WERI-Rb-1 (cell line): ENCODE measurements around the gene CMIP.

Experiments
- DNase-seq: peaks from one replicate; pipeline ENCODE4 v3.0.0-alpha.2; 2020
- H3K27ac ChIP-seq: fragments of 250-450 bp; sonication (Bioruptor Pico); 2 replicates; pipeline ENCODE4 v1.5.1; 2020; ENCODE audit warnings: mild to moderate bottlenecking, moderate library complexity
- H3K27me3 ChIP-seq: fragments of 250-450 bp; sonication (Bioruptor Pico); 2 replicates; pipeline ENCODE4 v1.5.1; 2021; ENCODE audit warnings: mild to moderate bottlenecking, low read depth, moderate library complexity; ENCODE audit not compliant: insufficient read depth, severe bottlenecking
- H3K36me3 ChIP-seq: fragments of 250-450 bp; sonication (Bioruptor Pico); 2 replicates; pipeline ENCODE4 v1.5.1; 2020; ENCODE audit warnings: mild to moderate bottlenecking, moderate library complexity
- H3K4me3 ChIP-seq: 2 replicates; pipeline ENCODE4 v1.5.1; 2011; ENCODE audit warnings: low read depth, mild to moderate bottlenecking, control low read depth, low read length
- H3K9me3 ChIP-seq: fragments of 250-450 bp; sonication (Bioruptor Pico); 2 replicates; pipeline ENCODE4 v1.5.1; 2021; ENCODE audit warnings: mild to moderate bottlenecking, moderate library complexity; ENCODE audit not compliant: severe bottlenecking
- TF ChIP-seq, protein P1 (sequence below): IDR thresholded peaks from 2 replicates; pipeline ENCODE4 v1.5.1; 2011; ENCODE audit warnings: low read depth, mild to moderate bottlenecking, control low read depth, inconsistent platforms, low read length

CMIP gene

DNA sequence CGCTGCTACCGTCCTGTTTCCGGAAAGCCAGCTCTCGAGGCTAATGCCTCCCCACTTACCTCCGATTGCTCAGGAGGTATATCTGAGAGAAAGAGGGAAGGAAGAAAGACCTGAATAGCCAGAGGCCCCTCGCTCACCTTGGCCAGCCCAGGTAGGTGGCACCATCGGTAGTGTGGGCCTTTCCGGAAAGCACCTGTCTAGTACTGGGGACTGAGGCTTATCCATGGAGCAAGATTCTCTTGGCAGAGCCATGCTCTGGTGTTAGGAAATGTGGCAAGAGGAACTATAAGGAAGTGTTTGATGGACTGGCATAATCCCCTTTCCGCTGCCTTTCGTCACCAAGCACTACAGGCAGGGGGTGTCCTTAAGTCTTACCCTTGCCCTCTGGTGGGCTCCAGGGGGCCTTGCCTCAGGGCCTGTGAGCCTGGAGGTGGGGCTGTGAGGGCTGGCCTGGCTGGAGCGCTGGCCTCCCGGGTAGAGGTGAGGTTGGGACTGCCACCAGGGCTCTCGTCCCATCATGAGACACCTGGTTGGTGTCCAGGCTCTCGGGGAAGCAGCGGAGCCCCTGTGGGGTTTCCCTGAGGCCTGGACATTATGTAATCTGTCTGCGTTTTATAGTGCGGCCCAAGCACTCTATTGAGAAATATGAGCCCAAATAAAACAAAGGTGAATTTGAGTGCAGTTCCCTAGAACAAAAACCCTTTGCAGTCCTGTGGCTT, 2.9 kb downstream of the CMIP start:
- Histone ChIP-seq H3K9me3 (no peaks in the 10 kb centered on the region), H3K4me3 (no peak overlapping the region), H3K36me3 (no peaks in the 10 kb centered on the region), H3K27ac (no peak overlapping the region), H3K27me3 (no peaks in the 10 kb centered on the region)
- no peak for DNase-seq
- TF ChIP-seq, protein P1, sequence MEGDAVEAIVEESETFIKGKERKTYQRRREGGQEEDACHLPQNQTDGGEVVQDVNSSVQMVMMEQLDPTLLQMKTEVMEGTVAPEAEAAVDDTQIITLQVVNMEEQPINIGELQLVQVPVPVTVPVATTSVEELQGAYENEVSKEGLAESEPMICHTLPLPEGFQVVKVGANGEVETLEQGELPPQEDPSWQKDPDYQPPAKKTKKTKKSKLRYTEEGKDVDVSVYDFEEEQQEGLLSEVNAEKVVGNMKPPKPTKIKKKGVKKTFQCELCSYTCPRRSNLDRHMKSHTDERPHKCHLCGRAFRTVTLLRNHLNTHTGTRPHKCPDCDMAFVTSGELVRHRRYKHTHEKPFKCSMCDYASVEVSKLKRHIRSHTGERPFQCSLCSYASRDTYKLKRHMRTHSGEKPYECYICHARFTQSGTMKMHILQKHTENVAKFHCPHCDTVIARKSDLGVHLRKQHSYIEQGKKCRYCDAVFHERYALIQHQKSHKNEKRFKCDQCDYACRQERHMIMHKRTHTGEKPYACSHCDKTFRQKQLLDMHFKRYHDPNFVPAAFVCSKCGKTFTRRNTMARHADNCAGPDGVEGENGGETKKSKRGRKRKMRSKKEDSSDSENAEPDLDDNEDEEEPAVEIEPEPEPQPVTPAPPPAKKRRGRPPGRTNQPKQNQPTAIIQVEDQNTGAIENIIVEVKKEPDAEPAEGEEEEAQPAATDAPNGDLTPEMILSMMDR = no peak

GRCh38 chr16:81448154-81449131, 3.8 kb downstream of the CMIP start:
- H3K36me3 ChIP-seq = no peaks in the 10 kb centered on the region
- no peak for DNase-seq
- no peak overlapping the region for H3K4me3 ChIP-seq
- TF ChIP-seq, protein P1 = no peak
- H3K9me3 ChIP-seq = no peaks in the 10 kb centered on the region
- H3K27me3 ChIP-seq = no peaks in the 10 kb centered on the region
- H3K27ac ChIP-seq = no peak overlapping the region

DNA sequence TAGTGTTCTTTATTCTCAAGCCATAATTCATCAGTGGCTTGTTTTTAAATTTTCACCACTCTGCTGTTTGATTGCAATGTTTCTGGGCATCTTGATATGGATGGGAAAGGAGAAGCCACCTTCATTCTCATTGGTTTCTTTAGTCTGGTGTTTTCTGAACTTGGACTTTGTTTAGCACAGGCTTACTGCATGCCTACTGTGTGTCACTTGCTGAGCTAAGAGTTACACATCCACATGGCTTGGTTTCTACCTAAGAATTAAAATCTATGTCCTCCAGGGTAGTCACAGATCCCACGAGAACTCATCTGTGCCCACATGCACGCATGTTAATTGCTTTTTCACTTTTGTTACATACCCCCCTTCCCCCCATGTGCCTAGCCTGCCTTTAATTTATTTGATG, 4.6 kb downstream of the CMIP start:
- Histone ChIP-seq H3K27ac (no peak overlapping the region), H3K36me3 (no peaks in the 10 kb centered on the region)

DNA sequence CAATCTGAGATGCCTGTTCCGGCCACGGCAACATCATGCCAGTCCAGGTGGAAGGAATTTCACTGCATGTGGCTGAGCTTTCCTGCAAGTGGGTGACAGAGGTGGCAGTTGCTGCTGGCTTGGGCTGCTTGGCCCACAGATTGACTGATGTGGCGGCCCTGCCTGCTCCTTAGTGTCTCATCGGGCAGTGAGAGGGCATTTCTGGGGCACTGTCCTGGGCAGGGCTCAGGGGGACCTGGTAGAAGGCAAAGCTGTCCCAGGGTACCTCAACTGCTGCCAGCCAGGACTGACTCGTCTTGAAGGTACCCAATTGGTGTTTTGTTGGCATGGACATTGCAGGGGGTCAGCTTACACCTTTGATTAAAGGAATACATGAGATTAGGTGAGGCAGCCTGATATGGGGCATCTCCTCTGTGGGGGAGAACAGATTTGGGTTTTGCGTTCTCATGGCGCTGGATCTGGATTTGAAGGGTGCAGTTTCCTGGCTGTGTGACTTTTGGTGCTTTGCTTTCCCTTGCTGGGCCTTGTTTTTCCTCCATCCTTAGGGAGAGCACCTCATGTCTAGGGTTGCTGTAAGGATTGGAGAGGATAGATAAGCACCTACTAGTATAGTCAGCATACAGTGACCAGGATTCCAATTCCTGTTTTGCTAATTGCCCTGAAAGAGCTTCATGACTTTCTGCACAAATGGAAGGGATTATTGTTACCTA, 5.4 kb downstream of the CMIP start:
- H3K27ac ChIP-seq = no peak overlapping the region
- no peaks in the 10 kb centered on the region for H3K27me3 ChIP-seq
- no peaks in the 10 kb centered on the region for H3K36me3 ChIP-seq
- TF ChIP-seq, protein P1 = no peak
- no peak for DNase-seq
- no peak overlapping the region for H3K4me3 ChIP-seq
- no peaks in the 10 kb centered on the region for H3K9me3 ChIP-seq

More for the DNA sequence above, 4.6 kb downstream of the CMIP start:
- DNase-seq = no peak
- H3K27me3 ChIP-seq = no peaks in the 10 kb centered on the region
- H3K9me3 ChIP-seq = no peaks in the 10 kb centered on the region
- TF ChIP-seq, protein P1 = no peak
- H3K4me3 ChIP-seq = no peak overlapping the region

DNA sequence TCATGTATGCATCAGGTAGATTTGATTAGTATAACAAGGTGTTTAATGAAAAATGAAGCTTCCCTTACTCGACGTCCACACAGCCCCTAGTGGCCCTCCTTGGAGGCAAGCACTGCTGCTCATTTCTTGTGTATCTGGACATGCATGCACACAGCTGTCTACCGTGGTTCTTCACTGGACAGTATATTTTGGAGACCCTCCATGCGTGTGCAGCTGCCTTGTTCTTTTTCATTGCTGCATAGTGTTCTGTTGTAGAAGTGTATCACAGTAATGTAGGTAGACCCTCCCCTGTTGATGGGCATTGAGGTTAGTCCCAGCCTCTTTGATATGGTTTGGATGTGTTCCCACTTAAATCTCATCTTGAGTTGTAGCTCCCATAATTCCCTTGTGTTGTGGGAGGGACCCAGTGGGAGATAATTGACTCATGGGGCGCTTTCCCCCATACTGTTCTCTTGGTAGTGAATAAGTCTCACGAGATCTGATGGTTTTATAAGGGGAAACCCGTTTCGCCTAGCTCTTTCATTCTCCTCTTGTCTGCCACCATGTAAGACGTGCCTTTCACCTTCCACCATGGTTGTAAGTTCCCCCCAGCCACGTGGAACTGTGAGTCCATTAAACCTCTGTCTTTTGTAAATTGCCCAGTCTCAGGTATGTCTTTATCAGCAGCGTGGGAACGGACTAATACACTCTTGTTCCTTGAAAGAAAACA, 6.3 kb downstream of the CMIP start:
- Histone ChIP-seq H3K36me3 (no peaks in the 10 kb centered on the region), H3K27me3 (no peaks in the 10 kb centered on the region), H3K9me3 (no peaks in the 10 kb centered on the region), H3K27ac (no peak overlapping the region), H3K4me3 (no peak overlapping the region)
- TF ChIP-seq, protein P1 = no peak
- DNase-seq = no peak
